Measurements from ENCODE around the gene NCKIPSD.
A peak's percentile ranks its signal among the peaks of the same experiment; 100 is the strongest.

DNA sequence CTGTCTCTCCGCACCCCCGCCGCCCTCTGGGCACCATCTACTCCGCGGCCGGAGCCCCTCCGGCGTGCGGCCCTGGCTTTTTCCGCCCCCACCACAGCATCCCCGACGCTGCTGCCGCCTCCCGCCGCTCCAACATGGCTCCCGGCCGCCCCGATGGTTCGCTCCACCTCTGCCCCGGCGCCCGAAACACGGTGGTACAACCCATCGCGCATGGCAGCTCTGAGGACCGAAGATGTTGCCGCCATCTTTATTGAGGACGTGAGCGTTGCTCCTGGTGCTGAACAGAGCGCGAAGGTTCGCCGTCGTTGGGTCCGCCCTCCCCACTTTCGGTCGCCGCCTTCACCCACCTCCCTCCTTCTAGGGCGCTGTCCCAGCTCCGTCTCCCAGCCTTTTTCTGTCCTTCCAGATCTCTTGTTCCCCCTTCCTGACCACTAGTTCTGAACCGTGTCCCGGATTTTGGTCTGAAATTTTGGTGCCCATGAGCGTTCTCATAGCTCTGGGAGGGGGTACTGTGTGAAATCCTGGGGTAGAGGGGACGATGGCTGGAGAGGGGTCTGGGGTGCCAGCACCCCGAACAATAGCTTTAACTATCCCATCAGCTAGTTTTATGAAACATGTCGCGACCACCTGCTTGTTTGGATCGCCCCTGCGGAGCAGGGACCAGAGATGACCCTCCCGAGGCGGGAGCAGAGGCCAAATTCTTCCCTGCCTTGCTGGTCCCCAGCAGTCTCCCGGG is 22.8 kb downstream of the NCKIPSD start, which contains the start of gene CELSR3:
- TF ChIP-seq, protein P1, sequence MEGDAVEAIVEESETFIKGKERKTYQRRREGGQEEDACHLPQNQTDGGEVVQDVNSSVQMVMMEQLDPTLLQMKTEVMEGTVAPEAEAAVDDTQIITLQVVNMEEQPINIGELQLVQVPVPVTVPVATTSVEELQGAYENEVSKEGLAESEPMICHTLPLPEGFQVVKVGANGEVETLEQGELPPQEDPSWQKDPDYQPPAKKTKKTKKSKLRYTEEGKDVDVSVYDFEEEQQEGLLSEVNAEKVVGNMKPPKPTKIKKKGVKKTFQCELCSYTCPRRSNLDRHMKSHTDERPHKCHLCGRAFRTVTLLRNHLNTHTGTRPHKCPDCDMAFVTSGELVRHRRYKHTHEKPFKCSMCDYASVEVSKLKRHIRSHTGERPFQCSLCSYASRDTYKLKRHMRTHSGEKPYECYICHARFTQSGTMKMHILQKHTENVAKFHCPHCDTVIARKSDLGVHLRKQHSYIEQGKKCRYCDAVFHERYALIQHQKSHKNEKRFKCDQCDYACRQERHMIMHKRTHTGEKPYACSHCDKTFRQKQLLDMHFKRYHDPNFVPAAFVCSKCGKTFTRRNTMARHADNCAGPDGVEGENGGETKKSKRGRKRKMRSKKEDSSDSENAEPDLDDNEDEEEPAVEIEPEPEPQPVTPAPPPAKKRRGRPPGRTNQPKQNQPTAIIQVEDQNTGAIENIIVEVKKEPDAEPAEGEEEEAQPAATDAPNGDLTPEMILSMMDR (IDR thresholded peaks at IDR 0.05), result no peak
- TF ChIP-seq MEF2A (IDR thresholded peaks at IDR 0.05; ENCODE audit: borderline replicate concordance, low read depth), result no peak
- no peak for TF ChIP-seq FOXJ3 (CRISPR knock-in tag; IDR thresholded peaks at IDR 0.05)
- TF ChIP-seq, protein P2, sequence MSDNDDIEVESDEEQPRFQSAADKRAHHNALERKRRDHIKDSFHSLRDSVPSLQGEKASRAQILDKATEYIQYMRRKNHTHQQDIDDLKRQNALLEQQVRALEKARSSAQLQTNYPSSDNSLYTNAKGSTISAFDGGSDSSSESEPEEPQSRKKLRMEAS (IDR thresholded peaks at IDR 0.05; ENCODE audit: low read depth), result peak; percentile 68; the same call in 1 of the 2 replicates
- TF ChIP-seq, protein P3, sequence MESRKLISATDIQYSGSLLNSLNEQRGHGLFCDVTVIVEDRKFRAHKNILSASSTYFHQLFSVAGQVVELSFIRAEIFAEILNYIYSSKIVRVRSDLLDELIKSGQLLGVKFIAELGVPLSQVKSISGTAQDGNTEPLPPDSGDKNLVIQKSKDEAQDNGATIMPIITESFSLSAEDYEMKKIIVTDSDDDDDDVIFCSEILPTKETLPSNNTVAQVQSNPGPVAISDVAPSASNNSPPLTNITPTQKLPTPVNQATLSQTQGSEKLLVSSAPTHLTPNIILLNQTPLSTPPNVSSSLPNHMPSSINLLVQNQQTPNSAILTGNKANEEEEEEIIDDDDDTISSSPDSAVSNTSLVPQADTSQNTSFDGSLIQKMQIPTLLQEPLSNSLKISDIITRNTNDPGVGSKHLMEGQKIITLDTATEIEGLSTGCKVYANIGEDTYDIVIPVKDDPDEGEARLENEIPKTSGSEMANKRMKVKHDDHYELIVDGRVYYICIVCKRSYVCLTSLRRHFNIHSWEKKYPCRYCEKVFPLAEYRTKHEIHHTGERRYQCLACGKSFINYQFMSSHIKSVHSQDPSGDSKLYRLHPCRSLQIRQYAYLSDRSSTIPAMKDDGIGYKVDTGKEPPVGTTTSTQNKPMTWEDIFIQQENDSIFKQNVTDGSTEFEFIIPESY (IDR thresholded peaks at IDR 0.05; ENCODE audit: borderline replicate concordance, low read depth), result no peak
- no peak for TF ChIP-seq MXI1 (IDR thresholded peaks at IDR 0.05; ENCODE audit: low read depth, low read length)
- peak; percentile 85 for TF ChIP-seq POLR2AphosphoS5 (IDR thresholded peaks at IDR 0.05; ENCODE audit: low read depth, low read length)
- TF ChIP-seq TCF12 (IDR thresholded peaks at IDR 0.05), result no peak
- TF ChIP-seq, protein P4, sequence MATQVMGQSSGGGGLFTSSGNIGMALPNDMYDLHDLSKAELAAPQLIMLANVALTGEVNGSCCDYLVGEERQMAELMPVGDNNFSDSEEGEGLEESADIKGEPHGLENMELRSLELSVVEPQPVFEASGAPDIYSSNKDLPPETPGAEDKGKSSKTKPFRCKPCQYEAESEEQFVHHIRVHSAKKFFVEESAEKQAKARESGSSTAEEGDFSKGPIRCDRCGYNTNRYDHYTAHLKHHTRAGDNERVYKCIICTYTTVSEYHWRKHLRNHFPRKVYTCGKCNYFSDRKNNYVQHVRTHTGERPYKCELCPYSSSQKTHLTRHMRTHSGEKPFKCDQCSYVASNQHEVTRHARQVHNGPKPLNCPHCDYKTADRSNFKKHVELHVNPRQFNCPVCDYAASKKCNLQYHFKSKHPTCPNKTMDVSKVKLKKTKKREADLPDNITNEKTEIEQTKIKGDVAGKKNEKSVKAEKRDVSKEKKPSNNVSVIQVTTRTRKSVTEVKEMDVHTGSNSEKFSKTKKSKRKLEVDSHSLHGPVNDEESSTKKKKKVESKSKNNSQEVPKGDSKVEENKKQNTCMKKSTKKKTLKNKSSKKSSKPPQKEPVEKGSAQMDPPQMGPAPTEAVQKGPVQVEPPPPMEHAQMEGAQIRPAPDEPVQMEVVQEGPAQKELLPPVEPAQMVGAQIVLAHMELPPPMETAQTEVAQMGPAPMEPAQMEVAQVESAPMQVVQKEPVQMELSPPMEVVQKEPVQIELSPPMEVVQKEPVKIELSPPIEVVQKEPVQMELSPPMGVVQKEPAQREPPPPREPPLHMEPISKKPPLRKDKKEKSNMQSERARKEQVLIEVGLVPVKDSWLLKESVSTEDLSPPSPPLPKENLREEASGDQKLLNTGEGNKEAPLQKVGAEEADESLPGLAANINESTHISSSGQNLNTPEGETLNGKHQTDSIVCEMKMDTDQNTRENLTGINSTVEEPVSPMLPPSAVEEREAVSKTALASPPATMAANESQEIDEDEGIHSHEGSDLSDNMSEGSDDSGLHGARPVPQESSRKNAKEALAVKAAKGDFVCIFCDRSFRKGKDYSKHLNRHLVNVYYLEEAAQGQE (IDR thresholded peaks at IDR 0.05; ENCODE audit: low read depth, low read length), result peak; percentile 86
- TF ChIP-seq RAD21 (IDR thresholded peaks at IDR 0.05; ENCODE audit: low read length), result no peak
- no peak for TF ChIP-seq RFX5 (IDR thresholded peaks at IDR 0.05; ENCODE audit: low read length)
- TF ChIP-seq, protein P5, sequence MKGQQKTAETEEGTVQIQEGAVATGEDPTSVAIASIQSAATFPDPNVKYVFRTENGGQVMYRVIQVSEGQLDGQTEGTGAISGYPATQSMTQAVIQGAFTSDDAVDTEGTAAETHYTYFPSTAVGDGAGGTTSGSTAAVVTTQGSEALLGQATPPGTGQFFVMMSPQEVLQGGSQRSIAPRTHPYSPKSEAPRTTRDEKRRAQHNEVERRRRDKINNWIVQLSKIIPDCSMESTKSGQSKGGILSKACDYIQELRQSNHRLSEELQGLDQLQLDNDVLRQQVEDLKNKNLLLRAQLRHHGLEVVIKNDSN (IDR thresholded peaks at IDR 0.05; ENCODE audit: borderline replicate concordance, low read depth), result no peak
